NT2/D1 (cell line): ENCODE data around the gene NF1.

Experiments
- SUZ12 ChIP-seq: IDR thresholded peaks from 2 replicates; pipeline ENCODE4 v1.6.1; 2011; ENCODE audit not compliant: insufficient read length, insufficient read depth; ENCODE audit errors: extremely low read depth
- YY1 ChIP-seq: IDR thresholded peaks from 2 replicates; pipeline ENCODE4 v1.6.1; 2011; ENCODE audit not compliant: insufficient read length, insufficient read depth
- ZNF274 ChIP-seq: IDR thresholded peaks from 2 replicates; pipeline ENCODE4 v1.6.1; 2011; ENCODE audit warnings: mild to moderate bottlenecking, low read depth, low read length

DNA sequence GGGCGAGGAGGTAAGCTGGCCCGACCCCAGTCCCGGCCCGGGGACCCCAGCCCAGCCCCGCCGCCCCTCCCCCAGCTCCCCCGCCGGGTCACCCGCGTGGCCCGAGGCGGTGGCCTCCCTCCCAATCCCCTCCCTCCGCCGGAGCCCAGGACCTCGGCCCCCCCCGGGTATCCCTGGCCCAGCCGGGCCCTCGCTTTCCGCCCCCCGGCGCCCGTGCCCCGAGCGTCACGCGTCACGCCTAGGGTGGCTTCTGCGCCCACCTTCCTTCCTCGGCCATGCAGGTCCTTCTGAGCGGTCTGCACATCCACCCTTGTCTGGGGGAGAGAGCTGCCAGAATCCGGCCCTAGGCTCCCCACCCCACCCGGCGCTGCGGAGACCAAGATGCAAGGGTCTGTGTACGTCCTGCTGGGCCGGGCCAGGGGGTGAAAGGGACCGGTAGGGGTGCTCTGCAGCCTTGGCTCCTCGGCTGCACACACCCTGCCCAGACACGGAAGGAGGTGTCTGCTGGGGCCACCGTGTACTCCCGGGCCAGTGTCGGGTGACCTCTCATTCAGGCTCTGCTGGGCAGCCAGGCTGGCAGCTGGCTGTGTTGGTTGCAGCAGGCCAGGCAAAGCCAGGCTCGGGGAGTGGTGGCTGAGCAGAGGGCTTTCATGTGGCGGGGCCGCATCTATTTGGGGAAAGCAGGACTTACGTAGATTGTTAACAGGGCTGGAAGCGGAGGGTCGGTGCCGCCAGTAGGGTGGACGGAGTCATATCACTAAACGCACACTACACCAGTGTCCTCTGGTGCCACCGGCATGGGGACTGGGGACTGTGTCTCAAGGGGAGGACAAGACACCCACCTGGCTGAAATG lies 297.5 kb downstream of the NF1 start:
- TF ChIP-seq YY1 (no peak), ZNF274 (no peak), SUZ12 (no peak)
